ENCODE data around the gene CCDC188.

Gene CCDC188

GRCh38 chr22:20116951-20117632, 33.8 kb downstream of the CCDC188 start, which contains the start of gene TRMT2A (continued):
- TF ChIP-seq, protein P1, sequence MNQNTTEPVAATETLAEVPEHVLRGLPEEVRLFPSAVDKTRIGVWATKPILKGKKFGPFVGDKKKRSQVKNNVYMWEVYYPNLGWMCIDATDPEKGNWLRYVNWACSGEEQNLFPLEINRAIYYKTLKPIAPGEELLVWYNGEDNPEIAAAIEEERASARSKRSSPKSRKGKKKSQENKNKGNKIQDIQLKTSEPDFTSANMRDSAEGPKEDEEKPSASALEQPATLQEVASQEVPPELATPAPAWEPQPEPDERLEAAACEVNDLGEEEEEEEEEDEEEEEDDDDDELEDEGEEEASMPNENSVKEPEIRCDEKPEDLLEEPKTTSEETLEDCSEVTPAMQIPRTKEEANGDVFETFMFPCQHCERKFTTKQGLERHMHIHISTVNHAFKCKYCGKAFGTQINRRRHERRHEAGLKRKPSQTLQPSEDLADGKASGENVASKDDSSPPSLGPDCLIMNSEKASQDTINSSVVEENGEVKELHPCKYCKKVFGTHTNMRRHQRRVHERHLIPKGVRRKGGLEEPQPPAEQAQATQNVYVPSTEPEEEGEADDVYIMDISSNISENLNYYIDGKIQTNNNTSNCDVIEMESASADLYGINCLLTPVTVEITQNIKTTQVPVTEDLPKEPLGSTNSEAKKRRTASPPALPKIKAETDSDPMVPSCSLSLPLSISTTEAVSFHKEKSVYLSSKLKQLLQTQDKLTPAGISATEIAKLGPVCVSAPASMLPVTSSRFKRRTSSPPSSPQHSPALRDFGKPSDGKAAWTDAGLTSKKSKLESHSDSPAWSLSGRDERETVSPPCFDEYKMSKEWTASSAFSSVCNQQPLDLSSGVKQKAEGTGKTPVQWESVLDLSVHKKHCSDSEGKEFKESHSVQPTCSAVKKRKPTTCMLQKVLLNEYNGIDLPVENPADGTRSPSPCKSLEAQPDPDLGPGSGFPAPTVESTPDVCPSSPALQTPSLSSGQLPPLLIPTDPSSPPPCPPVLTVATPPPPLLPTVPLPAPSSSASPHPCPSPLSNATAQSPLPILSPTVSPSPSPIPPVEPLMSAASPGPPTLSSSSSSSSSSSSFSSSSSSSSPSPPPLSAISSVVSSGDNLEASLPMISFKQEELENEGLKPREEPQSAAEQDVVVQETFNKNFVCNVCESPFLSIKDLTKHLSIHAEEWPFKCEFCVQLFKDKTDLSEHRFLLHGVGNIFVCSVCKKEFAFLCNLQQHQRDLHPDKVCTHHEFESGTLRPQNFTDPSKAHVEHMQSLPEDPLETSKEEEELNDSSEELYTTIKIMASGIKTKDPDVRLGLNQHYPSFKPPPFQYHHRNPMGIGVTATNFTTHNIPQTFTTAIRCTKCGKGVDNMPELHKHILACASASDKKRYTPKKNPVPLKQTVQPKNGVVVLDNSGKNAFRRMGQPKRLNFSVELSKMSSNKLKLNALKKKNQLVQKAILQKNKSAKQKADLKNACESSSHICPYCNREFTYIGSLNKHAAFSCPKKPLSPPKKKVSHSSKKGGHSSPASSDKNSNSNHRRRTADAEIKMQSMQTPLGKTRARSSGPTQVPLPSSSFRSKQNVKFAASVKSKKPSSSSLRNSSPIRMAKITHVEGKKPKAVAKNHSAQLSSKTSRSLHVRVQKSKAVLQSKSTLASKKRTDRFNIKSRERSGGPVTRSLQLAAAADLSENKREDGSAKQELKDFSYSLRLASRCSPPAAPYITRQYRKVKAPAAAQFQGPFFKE (tag by site-specific recombination; IDR thresholded peaks at IDR 0.05; ENCODE audit: borderline replicate concordance): no peak
- TF ChIP-seq ZSCAN18 (tag by site-specific recombination; IDR thresholded peaks at IDR 0.05) (peak; percentile 49; the same call in 1 of the 2 replicates), INSM2 (tag by site-specific recombination; IDR thresholded peaks at IDR 0.05) (peak; percentile 92), SCRT1 (tag by site-specific recombination; IDR thresholded peaks at IDR 0.05; ENCODE audit: borderline replicate concordance) (no peak), ZNF138 (tag by site-specific recombination; IDR thresholded peaks at IDR 0.05; ENCODE audit: borderline replicate concordance) (no peak), ZNF302 (tag by site-specific recombination; IDR thresholded peaks at IDR 0.05; ENCODE audit: low read depth) (no peak), KLF9 (tag by site-specific recombination; IDR thresholded peaks at IDR 0.05; ENCODE audit: low read depth) (peak; percentile 85), ZNF610 (tag by site-specific recombination; IDR thresholded peaks at IDR 0.05; ENCODE audit: borderline replicate concordance) (peak; percentile 57; the same call in 1 of the 2 replicates), KLF1 (tag by site-specific recombination; IDR thresholded peaks at IDR 0.05) (peak; percentile 97), ZNF19 (tag by site-specific recombination; IDR thresholded peaks at IDR 0.05; ENCODE audit: low read depth) (no peak), ZBTB48 (tag by site-specific recombination; IDR thresholded peaks at IDR 0.05) (peak; percentile 43; the same call in 1 of the 2 replicates), ZNF169 (tag by site-specific recombination; IDR thresholded peaks at IDR 0.05) (no peak), ZNF785 (tag by site-specific recombination; IDR thresholded peaks at IDR 0.05) (peak; percentile 22; the same call in 1 of the 2 replicates), ZNF449 (tag by site-specific recombination; IDR thresholded peaks at IDR 0.05) (peak; percentile 49; the same call in 1 of the 2 replicates), ZNF391 (tag by site-specific recombination; IDR thresholded peaks at IDR 0.05; ENCODE audit: borderline replicate concordance, low read depth) (peak; percentile 85; the same call in 1 of the 2 replicates), ZNF791 (tag by site-specific recombination; IDR thresholded peaks at IDR 0.05) (no peak), ZNF324 (tag by site-specific recombination; IDR thresholded peaks at IDR 0.05) (peak; percentile 94; the same call in 1 of the 2 replicates), ZNF768 (tag by site-specific recombination; IDR thresholded peaks at IDR 0.05) (no peak), HOXA7 (CRISPR knock-in tag; IDR thresholded peaks at IDR 0.05; ENCODE audit: borderline replicate concordance) (no peak), BCL11A (tag by site-specific recombination; IDR thresholded peaks at IDR 0.05; ENCODE audit: low read depth) (peak; percentile 100), ZIC2 (tag by site-specific recombination; IDR thresholded peaks at IDR 0.05) (peak; percentile 43; the same call in 1 of the 2 replicates), BCL11B (tag by site-specific recombination; IDR thresholded peaks at IDR 0.05; ENCODE audit: low read depth) (peak; percentile 100), ZNF707 (tag by site-specific recombination; IDR thresholded peaks at IDR 0.05) (no peak), IKZF3 (tag by site-specific recombination; IDR thresholded peaks at IDR 0.05) (peak; percentile 90)
- TF ChIP-seq, protein P2, sequence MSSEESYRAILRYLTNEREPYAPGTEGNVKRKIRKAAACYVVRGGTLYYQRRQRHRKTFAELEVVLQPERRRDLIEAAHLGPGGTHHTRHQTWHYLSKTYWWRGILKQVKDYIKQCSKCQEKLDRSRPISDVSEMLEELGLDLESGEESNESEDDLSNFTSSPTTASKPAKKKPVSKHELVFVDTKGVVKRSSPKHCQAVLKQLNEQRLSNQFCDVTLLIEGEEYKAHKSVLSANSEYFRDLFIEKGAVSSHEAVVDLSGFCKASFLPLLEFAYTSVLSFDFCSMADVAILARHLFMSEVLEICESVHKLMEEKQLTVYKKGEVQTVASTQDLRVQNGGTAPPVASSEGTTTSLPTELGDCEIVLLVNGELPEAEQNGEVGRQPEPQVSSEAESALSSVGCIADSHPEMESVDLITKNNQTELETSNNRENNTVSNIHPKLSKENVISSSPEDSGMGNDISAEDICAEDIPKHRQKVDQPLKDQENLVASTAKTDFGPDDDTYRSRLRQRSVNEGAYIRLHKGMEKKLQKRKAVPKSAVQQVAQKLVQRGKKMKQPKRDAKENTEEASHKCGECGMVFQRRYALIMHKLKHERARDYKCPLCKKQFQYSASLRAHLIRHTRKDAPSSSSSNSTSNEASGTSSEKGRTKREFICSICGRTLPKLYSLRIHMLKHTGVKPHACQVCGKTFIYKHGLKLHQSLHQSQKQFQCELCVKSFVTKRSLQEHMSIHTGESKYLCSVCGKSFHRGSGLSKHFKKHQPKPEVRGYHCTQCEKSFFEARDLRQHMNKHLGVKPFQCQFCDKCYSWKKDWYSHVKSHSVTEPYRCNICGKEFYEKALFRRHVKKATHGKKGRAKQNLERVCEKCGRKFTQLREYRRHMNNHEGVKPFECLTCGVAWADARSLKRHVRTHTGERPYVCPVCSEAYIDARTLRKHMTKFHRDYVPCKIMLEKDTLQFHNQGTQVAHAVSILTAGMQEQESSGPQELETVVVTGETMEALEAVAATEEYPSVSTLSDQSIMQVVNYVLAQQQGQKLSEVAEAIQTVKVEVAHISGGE (tag by site-specific recombination; conservative IDR thresholded peaks at IDR 0.05; ENCODE audit: low read depth): peak; percentile 87
